DMS153 treated with DMSO at 0.1 percent for 48 hours (cell line): Measurements from ENCODE around the gene SRSF9.

Source experiments
- DNase-seq: peaks from one replicate; lab custom pipeline; 2025; ENCODE audit not compliant: unreplicated experiment; lab: John Stamatoyannopoulos, UW

SRSF9 gene

GRCh38 chr12:120483621-120484020, 14.1 kb upstream of the SRSF9 start:
- no peak for DNase-seq

- DNase-seq: no peak
These were observed 11.6 kb upstream of the SRSF9 start for GRCh38 chr12:120481022-120481767.

- DNase-seq: no peak
These were observed 10.7 kb upstream of the SRSF9 start for GRCh38 chr12:120480211-120480610.

GRCh38 chr12:120479458-120479857, 9.9 kb upstream of the SRSF9 start:
- no peak for DNase-seq

- DNase-seq: no peak
These were observed 6.1 kb upstream of the SRSF9 start for GRCh38 chr12:120475643-120476042.

GRCh38 chr12:120474616-120474960, 5.0 kb upstream of the SRSF9 start:
- no peak for DNase-seq

GRCh38 chr12:120473807-120474615, 4.5 kb upstream of the SRSF9 start:
- DNase-seq: no peak

- no peak for DNase-seq
These were observed 3.0 kb upstream of the SRSF9 start for GRCh38 chr12:120472521-120472920.

- DNase-seq: no peak
These were observed 719 bp upstream of the SRSF9 start for GRCh38 chr12:120470150-120470784.

GRCh38 chr12:120468821-120469449, 613 bp downstream of the SRSF9 start:
- no peak for DNase-seq

- no peak for DNase-seq
These were observed 1.2 kb downstream of the SRSF9 start for GRCh38 chr12:120468325-120468820.

GRCh38 chr12:120467439-120467838, 2.1 kb downstream of the SRSF9 start:
- no peak for DNase-seq

GRCh38 chr12:120466560-120467315, 2.8 kb downstream of the SRSF9 start:
- peak; percentile 38 for DNase-seq

- no peak for DNase-seq
These were observed 3.8 kb downstream of the SRSF9 start for GRCh38 chr12:120465756-120466155.

- no peak for DNase-seq
These were observed 5.8 kb downstream of the SRSF9 start for GRCh38 chr12:120463712-120464111.

- DNase-seq: no peak
These were observed 7.4 kb downstream of the SRSF9 start for GRCh38 chr12:120462099-120462640.

- DNase-seq: no peak
These were observed 9.4 kb downstream of the SRSF9 start for GRCh38 chr12:120460157-120460556.

GRCh38 chr12:120457133-120457532, 12.4 kb downstream of the SRSF9 start:
- no peak for DNase-seq

GRCh38 chr12:120455302-120455701, 14.2 kb downstream of the SRSF9 start:
- no peak for DNase-seq

GRCh38 chr12:120453977-120454376, 15.6 kb downstream of the SRSF9 start:
- DNase-seq: no peak
